HG03521 (cell line): Measurements from ENCODE around the gene SLC25A17.
"Not testable (repeated sequence)": the region's sequence is repeated elsewhere in the genome, so short reads cannot be mapped to it uniquely, and the experiment has no call there.

Experiments used
- ATAC-seq: cut with Tn5 transposase; IDR thresholded peaks from one replicate; pipeline ENCODE4 v1.9.1; 2021; ENCODE audit warnings: mild to moderate bottlenecking, moderate library complexity; ENCODE audit not compliant: unreplicated experiment

The SLC25A17 gene

DNA sequence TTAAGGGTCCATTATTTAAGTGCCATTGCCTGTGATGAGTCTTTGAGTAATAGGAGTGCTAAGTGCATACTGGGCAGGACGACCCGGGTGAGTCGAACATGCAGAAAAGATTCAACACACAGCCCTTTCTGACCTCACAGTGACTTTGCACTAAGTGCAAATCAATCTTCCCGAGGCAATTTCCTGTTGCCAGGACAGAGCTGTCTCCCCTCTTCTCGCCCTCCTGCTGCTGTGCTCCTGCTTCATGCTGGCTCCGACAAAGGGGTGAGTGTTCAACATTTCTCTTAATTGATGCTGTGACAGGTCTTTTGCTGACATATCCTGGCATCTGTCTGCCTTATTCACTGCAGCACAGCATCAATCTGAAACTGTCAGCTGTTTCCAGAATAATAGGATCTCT lies 97.9 kb downstream of the SLC25A17 start:
- no peak for ATAC-seq

DNA sequence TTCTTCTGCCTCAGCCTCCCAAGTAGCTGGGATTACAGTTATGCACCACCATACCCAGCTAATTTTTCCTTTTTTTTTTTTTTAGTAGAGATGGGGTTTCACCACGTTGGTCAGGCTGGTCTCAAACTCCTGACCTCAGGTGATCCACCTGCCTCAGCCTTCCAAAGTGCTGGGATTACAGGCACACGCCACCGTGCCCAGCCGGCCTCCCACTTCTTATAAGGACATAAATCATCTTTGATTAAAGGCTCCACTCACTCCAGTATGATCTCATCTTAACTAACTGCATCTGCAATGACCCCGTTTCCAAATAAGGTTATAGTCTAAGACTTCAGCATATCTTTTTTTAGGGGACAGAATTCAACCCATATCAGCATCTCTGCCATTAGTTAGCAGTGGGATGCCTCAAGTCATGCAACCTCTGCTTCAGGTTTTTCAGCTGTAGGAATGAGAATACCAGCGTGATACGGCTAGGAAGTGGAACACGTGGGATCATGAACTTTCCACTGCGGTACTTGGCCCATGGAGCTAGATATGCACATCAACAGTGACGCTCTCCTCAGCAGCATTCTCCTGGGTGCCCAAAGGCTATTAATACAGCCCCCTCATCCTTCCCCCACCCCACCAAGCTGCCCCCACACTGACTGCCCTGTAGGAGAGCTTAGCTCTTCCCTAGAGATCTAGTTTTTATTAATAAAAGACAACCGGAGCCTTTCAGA lies 98.4 kb downstream of the SLC25A17 start:
- ATAC-seq = no peak

DNA sequence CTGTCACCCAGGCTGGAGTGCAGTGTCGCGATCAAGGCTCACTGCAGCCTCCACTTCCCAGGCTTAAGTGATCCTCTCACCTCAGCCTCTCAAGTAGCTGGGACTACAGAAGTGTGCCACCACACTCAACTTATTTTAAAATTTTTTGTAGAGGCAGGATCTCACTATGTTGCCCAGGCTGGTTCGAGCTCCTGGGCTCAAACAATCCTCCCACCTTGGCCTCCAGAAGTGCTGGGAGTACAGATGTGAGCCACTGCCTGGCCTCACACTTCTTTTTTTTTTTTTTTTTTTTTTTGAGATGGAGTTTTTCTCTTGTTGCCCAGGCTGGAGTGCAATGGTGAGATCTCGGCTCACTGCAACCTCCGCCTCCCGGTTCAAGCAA lies 99.0 kb downstream of the SLC25A17 start:
- ATAC-seq = not testable (repeated sequence)
